GM21515 (cell line): Measurements from ENCODE around the gene TTLL8.

Source experiments
- ATAC-seq: cut with Tn5 transposase; IDR thresholded peaks from one replicate; pipeline ENCODE4 v1.9.1; 2021; ENCODE audit not compliant: unreplicated experiment

TTLL8 gene

DNA sequence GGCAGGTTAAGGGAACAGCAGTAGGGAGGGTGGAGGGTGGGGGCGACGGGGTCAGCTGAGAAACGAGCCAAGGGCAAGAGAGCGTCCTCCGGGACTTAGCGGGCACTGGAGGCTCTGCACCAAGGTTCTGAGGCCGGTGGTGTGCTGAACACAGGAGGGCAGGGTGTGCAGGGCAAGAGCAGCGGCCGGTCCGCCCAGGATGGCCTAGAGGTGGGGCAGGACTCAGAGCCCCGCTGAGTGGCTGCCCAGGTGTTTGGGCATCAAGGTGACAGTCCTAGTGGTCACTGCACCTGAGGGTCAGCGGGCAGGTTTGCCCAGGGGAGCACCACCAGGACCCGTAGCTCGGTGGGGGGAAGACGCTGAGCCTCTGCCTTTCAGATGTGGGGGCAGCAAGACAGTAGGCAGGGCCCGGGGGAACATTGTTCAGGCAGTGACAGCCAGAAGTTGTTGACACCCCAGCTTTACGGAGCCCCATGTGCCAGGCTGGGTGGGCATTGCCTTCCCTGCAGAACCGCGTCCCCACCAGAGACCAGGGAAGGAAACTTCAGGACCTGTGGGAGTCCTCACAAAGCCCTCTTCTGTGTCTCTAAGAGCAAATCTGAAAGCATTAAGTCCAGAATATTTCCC lies 4.5 kb upstream of the TTLL8 start:
- no peak for ATAC-seq

DNA sequence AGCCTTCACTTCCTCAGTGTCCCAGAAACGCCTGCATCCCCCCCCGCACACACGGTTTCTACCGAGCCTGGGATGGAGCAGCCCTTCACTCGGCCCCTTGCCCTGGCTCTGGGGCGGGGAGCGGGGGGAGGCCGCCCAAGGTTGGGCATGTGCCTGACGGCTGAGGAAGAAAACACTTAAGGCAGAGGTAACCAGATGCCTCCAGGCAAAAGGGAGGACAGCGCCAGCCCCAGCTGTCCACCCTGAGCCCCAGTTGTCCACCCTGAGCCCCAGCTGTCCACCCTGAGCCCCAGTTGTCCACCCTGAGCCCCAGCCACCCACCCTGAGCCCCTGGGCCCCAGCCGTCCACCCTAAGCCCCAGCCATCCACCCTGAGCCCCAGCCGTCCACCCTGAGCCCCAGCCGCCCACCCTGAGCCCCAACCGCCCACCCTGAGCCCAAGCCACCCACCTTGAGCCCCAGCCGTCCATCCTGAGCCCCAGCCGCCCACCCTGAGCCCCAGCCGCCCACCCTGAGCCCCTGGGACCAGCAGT lies 3.8 kb upstream of the TTLL8 start:
- ATAC-seq: no peak

DNA sequence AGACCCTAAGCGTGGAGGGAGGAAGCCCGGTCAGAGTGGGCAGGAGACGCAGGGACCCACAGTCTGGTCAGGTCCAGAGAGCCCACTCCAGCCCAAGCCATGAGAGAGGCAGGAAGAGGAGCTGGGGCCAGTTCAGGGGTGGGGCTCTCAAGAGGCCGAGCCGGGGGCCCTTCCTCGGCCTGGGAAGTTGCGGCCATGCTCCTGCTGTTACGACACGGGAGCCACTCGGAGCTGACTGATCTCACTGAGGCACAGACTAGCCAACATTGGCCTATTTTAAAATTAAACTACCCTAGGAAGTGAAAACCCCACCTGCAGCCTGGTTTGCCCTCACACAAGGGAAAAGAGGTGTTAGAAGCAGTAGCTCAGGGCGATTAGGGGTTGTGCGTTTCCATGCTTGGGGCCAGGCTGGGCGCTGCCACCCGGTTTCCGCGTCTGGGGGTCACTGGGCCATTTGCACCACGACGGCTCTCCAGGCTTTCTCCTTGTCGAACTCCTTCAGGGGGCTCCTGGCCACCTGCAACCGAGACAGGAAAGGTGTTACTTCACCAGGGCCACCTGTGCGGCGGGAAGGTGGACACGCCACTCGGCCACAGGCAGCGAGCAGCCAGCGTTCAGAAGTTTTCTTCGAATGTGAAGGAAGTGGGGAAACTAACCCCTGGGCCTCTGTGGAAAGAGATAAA lies 3.2 kb upstream of the TTLL8 start:
- ATAC-seq: no peak

DNA sequence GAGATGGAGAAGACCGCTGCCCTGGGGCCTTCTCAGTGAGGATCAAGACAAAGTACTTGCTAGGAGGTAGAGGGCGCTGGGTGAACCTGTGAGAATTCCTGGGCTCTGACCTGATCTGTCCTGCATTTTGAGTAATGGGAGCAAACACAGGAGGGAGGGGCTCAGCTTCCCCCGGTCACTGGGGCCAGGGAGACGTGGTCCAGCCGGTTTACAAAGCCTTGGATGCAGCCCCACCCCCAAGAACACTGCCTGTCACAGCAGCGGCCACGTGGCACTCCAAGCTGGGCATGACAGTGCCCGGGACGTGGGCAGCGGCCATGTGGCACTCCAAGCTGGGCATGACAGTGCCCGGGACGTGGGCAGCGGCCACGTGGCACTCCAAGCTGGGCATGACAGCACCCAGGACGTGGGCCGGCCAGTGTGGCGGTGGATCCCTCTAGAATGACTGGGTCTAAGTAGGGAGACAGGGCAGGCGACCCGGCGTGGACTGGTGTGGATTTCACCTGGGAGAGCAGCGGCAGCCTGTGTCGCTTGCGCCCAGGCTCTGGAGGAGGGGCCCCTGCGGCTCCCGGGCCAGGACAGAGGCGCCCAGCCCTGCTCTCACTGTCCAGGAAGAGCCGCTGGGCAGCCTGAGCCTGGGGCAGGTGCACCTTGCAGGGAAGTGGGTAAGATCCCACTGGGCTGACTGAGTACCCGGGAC lies 2.5 kb upstream of the TTLL8 start:
- no peak for ATAC-seq

DNA sequence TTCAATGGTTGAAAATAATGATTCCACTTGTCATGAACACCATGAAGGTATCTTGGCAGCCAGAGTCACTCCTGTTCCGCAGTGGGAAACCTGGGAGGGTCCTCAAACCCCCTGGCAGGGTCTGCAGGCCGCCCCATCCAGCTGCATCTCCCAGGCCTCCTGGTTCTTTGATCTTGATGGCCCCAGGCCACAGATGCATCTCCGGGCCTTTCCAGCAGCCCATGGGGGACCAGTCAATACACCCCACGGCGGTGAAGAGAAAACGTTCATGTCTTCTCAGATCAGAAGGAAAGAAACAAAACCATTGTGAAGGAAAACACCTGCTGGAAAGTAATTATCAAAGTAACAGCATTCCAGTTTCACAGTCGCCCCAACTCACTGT lies 1.8 kb upstream of the TTLL8 start:
- ATAC-seq: no peak

DNA sequence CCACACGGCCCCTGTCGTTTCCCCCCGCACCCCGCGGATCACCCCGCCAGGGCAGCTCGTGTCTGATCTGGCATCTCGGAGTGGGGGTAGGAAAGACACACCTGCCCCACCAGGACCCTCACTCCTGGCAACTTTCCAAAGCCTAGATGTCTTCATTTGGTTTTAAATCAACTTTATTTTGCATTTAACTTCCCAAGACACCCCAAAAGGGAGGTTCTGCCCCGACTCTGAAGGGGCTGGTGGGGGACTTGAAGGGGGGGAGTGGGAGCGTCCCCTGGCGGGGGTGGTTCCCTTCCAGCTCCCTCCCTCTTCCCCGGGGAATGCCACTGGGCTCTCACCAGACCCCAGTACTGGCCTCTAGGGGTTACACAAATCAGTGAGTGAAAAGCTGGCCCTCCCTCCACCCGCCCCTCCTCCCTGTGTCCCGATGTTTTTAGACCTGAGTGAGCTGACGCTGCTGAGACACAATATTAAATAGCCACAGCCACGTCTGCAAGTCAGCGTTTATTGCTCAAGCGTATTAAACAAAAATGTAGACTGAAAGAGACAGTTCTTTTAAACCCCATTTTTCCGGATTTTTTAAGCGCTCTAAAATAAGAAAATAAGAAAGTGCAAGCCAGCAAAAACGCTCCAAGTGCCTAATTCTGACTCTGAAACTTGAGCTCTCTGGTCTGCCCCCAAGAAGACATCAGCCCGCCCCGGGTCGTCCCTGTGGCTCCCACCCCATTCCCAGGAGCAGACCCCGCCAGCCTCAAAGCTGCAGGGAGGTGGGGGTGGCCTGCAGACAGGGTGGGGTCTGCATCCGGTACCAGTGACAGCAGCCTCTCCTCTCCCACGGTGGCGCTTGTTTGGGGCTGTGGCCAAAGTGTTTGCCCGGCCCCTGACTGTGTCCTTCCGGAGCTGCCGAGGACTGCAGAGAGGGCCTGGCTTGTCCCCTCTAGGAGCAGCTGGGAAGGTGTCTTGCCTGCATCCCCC lies 1.1 kb upstream of the TTLL8 start:
- ATAC-seq: no peak

DNA sequence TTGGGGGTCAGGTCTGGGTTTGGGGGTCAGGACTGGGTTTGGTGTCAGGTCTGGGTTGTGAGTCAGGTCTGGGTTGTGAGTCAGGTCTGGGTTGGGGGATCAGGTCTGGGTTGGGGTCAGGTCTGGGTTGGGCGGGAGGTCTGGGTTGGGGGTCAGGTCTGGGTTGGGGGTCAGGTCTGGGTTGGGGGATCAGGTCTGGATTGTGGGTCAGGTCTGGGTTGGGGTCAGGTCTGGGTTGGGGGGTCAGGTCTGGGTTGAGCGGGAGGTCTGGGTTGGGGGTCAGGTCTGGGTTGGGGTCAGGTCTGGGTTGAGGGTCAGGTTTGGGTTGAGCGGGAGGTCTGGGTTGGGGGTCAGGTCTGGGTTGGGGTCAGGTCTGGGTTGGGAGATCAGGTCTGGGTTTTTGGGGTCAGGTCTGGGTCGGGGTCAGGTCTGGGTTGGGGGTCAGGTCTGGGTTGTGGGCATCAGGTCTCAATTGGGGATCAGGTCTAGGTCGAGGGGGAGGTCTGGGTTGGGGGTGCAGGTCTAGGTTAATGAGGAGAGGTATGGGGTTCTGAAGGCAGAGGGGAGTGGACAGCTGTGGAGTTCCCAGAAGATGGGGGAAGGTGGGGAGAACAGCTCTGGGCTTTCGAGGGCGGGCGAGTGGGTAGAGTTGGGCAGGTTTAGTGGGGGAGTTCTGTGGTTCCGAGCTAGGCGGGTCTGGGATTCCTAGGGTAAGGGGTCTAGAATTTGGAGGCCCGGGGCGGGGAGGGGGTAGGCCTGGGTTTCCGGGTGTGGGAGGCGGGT lies 629 bp downstream of the TTLL8 start:
- ATAC-seq: no peak

DNA sequence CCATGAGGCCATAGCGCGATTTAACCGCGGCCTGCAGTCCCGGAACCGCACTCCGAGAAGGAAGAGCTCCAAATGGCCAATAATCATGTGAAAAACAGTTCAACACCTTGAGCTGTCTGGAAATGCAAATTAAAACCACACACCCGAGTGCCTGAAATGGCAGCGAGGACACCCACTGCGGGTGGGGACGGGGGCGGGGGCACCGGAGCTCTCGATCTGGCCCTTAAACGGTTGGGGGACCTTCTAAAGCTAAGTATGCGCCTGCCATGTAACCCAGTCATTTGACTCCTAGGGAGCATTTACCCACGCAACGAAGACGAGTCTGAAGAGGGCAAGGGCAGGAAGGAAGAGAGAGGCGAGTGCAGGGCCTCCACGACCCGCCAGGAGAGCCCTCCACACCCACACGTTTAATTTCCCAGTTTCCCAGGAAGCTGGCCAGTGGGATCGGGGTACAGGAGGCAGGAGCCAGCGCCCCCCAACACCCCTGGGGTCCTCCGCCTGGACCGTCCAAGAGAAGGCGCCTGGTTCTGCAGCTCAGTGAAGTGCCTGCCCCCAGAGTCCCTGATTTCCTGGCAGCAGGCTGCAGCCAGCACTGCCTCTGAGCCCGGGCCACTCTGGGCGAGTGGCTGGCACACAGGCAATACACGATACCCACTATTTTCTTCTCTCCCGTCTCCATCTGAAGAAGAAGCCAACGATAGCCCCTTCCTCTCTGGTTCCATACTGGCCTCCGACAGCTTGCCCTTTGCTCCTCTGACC lies 1.7 kb downstream of the TTLL8 start:
- ATAC-seq: no peak

DNA sequence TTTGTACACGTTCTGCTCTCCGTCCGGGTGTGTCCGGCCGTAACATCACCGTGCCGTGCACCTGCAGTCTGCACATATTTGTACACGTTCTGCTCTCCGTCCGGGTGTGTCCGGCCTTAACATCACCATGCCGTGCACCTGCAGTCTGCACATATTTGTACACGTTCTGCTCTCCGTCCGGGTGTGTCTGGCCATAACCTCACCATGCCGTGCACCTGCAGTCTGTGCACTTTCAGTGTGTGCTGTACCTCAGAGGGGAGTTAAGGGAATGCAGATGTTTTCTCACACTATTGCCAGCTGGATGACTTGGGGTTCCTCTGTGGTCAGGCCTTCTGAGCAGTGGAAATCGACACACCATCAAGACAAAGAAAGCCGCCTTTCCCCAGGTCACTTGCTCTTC lies 4.2 kb downstream of the TTLL8 start:
- no peak for ATAC-seq

DNA sequence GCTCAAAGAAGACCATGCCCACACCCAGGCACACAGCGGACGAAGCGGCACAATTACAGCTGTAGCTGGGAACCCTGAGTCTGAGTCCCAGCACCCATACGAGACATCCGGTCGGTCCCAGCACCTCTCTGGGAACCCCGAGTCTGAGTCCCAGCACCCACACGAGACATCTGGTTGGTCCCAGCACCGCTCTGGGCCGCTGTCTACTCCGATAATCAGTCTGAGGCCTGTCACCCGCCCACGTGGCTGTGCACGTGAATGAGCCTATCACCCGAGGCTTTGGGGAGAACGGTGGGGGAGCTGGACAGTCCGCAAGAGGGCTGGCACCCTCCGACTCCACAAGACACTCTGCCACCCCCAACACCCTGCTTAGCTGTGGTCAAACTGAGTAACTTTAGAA lies 6.2 kb downstream of the TTLL8 start:
- no peak for ATAC-seq

DNA sequence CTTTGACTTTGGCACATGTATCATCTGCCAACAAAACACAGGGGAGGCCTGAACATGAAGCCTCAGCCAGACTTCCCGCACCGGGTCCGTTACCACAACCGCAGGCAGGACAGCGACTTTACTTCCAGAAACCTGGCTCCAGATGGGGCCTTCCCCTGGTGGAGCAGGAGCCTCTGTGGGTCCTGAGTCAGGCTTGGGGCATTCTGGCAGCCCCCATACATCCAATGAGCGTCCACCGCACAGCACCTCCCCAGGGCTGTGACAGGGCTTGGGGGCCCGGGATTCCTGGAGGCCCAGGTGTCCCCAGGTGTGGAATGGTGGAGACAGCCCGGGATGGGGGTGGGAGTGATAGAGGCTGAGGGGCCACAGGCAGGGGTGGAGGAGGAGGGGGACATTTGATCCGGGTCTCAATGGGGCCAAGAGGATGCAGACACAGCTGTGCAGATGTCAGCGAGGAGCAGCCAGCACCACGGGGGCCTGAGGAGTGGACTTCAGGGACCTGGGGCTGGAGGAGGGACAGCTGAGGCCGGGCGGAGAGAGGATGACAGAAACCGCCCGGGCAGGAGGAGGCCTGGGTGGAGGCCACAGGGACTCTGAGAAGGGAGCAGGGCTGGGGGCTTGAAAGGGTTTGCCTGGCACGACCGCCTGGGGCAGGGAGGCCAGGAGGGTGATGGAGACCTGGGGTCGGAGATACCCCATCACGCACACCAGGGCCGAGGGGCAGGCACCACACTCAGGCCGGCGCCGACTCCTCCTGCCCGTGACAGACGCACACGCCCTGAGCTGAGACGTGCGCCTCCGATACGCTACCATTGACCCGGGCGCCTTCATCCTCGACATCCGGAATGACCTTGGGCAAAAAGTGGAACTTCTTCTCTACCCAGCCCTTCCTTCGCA lies 8.6 kb downstream of the TTLL8 start:
- no peak for ATAC-seq

DNA sequence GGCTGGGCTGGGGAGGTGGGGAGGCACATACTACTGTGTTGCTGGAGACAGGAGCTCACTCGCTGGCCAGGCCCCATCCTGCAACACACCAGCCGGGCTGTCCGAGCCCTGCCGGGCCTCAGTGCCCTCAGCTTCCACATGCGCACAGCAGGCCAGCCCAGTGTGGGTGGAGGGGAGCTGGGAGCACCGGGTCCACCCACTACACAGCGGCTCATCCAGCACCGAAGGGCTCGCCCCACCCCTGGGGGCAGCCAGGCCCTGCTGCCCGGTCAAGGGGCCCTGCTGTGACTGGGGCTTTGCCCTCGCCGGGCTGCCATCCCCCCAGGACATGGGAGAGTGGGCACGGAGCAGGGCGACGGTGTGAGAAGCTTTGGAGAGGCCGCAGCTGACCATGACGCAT lies 9.3 kb downstream of the TTLL8 start:
- no peak for ATAC-seq

DNA sequence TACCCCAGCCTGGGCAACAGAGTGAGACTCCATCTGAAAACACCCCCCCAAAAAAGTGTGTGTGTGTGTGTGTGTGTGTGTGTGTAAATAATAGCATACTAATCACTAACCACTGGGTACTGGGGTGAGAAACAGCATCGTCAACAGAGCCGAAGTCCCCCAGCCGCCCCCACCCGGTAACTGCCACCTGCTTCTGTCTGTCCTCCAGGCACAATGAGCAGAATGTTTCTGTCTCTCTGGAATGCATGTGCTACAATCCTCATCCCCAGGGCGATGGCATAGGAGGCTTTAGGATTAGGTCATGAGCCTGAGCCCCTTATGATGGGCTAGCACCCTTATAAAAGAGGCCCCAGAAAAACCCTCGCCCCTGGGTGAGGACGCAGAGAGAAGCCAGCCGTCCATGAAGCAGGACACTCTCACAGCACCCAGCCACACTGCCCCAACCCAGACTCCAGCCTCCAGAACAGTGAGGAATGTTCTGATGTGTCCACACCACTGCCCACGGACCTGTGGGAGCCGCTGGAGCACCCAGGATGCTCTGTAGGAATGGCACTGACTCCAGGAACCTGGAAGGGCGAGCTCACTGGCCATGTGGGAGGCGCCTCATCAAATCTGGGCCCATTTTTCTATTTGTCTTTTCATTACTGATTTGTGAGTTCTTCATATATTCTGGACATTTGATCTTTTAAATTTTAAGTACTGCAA lies 9.9 kb downstream of the TTLL8 start:
- ATAC-seq: no peak

DNA sequence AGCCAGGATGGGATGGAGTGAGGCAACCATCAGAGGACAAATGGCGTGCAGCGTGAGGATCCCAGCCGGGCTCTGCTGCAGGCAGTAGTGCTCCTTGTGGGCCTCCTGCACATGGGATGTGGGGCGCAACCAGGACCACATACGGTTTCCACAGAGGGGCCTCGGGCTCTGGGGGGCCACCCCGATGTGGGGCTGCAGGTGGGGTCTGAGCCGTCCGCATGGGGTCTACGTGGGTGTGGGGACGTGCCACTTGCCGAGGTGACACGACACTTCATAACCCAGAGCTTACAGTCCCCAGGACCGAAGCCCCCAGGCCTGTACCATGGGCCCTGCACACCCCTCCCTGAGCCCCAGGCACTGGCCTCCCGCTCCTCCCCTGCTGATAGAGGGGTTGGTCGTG lies 10.8 kb downstream of the TTLL8 start:
- ATAC-seq: no peak

DNA sequence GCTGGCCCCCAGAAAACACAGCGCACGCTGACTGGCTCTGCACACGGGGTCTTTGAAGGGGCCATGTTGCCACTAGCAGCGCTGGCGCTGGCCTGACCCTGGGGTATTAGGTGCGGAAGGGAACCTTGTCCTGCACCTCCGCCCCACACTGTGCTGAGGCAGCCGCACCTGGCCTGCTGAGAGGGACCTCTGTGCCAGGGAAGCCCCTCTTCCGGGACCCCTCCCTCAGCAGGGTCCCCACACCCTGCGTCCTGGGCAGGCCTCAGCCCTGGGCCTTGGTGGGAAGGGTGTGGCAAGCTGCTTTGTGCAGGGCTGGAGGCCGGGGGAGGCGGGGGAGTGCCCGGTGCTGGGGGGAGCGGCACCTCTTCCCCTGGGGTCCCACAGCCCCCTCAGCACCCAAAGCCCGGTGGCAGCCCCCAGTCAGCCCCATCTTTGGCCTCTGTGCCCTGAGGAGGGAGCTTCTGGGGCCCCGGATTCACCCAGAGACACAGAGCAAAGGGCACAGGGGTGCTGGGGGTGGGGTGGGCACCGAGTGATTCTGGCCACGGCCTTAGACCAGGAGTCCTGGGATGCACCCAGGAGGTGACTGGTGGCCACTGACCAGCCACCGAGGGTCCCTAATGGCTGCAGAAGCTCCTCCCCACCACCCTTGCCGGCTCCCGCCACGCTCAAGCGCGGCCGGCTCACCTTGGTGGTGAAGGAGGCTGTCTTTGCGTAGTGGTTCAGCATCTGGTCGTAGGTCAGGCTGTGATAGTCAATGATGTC lies 11.4 kb downstream of the TTLL8 start:
- ATAC-seq: no peak

DNA sequence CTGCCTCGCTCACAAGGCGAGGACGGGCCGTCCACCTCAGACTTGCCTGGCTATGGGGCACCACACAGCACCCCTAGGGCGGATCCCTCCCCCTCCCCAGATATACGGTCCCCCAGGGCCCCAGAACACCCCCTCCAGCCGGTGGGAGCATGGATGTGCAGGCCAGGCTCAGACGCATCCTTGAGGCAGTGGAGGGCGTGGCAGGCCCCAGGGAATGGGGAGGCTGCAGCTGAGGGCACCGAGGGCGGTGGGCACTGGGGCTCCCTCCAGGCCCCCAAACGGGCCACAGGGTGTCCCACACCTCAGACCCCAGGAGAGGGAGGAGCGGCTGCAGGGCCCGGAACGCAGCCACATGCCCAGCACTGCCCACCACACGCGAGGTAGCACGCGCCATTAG lies 12.1 kb downstream of the TTLL8 start:
- no peak for ATAC-seq
